Measurements from ENCODE around the gene GNB1L. TPM values are rescaled to one million over a fixed set of nuclear protein-coding genes. Genes with fewer than 3 reads are reported as not detected.

GNB1L gene
- total RNA-seq, 1 experiment from 2014 or later = 17.7 TPM

DNA sequence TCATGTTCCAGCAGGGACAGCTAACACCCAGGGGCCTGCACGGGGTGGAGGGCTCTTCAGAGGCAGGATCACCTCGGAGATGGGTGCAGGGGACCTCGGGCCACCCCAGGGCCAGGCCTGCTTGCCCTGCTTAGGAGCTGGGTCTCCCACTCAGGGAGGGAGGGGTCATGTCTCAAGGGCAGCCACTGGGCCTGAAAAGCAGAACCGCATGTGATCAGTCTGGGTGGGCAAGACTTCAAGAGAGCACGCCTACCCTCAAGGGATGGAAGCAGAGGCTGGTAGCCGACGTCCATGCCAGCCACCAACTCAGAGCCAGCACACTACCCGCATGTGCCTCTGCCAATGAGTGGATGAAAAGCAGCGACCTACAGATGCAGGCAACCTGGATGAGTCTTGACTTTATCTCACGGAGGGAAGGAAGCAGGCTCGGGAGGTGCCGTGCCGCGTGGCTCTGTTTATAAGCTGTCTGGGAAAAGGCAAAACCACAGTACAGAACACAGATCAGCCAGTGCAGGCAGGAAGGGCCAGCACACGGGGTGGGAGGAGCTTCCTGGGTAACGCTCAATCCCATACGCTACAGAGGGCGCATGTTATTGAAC is 78.1 kb downstream of the GNB1L start:
- no peak for DNase-seq (ENCODE audit: low read depth in 1 of 2, low spot score in 2 of 2)
- Histone ChIP-seq H3K4me3 (no peak overlapping the region), H3K27me3 (replicated peaks) (no peaks in the 10 kb centered on the region), H3K36me3 (no peaks in the 10 kb centered on the region), H3K9me3 (replicated peaks) (no peaks in the 10 kb centered on the region), H3K27ac (no peak overlapping the region), H3K4me1 (replicated peaks) (peaks cover 5% of the 10 kb centered on the region)

DNA sequence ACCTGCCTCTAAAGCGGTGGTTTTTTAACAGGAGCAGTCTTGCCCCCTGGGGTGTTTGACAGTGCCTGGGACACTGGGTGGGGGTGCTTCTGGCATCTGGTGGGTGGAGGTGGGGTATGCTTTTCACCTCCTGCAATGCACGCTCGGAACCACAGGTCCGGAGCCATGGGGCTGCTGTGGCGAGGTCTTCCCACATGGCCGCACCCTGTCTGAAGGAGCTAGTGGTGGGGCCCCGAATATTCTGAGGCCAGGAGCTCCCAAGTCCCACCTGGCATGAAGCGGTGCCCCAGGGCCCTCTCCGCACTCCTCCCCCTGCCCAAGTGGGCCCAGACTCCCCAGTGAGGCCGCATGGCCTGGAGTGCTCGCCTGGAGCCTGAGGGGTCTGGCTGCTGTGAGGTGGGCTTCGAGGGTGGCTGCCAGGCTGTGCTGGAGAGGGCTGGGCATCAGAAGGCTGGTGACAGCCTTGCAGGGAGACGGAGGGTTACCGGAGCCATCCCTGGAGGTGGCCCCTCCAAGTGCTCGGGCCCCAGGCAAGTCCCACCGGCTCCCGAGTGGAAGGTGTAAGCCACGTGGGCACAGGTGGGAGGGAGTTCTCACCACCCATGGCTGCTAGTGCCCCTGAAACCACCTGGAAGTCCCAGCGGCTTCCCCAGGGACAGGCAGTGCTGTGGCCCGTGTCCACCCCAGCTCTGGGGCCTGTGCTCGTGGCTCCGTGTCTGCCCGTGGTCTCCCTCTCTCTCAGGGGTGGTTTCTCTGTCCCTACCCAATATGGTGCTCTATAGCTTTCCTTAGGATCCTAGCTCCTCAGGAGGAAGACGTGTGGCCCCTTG is 79.0 kb downstream of the GNB1L start:
- no peak overlapping the region for H3K27ac ChIP-seq
- H3K4me1 ChIP-seq (replicated peaks) = peaks cover 5% of the 10 kb centered on the region
- no peaks in the 10 kb centered on the region for H3K9me3 ChIP-seq (replicated peaks)
- no peak for DNase-seq (ENCODE audit: low read depth in 1 of 2, low spot score in 2 of 2)
- no peak overlapping the region for H3K4me3 ChIP-seq
- no peaks in the 10 kb centered on the region for H3K27me3 ChIP-seq (replicated peaks)
- no peaks in the 10 kb centered on the region for H3K36me3 ChIP-seq

DNA sequence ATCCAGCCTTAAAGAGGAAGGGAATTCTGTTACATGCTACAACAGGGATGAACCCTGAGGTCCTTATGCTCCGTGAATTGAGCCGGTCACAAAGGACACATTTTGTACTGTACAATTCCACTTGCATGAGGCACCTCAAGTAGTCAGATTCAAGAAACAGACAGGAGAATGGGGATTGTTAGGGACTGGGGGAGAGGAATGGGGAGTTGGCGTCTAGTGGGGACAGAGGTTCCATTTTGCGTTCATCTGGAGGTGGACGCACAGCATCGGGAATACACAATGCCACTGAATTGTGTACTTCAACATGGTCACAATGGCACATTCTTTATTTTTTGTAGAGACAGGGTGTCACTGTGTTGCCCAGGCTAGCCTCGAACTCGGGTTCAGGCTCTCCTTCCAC is 80.0 kb downstream of the GNB1L start:
- Histone ChIP-seq H3K4me1 (replicated peaks) (no peaks in the 10 kb centered on the region), H3K4me3 (no peak overlapping the region), H3K27ac (no peak overlapping the region), H3K9me3 (replicated peaks) (no peaks in the 10 kb centered on the region), H3K27me3 (replicated peaks) (no peaks in the 10 kb centered on the region), H3K36me3 (no peaks in the 10 kb centered on the region)
- no peak for DNase-seq (ENCODE audit: low read depth in 1 of 2, low spot score in 2 of 2)

DNA sequence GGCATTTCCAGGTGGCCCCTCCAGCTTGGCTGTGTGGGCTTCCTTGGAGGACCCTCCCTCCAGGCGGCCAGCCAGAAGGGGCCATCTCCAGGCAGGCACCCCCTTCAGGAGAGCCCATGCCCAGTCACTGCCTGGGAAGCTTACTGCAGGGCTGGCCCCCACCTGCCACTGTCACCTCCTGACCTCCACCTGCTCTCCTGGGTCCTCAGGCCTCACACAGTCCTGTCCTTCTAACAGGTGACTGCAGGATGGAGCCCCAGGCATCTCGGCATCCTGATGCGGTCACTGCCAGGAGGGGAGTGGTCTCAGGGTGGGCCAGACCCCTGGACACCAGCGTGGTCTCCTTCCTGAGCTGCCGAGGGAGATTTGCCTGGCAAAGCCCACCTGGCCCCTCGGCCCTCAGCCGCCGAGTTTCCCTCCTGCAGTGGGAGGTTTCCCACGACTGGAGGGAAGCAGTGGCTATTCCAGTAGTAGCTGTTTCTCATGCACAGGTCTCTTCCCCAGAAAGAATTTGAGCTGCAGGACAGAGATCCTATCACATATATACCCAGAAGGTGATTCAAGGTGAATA is 81.1 kb downstream of the GNB1L start:
- no peaks in the 10 kb centered on the region for H3K27me3 ChIP-seq (replicated peaks)
- no peaks in the 10 kb centered on the region for H3K4me1 ChIP-seq (replicated peaks)
- H3K27ac ChIP-seq = no peak overlapping the region
- H3K4me3 ChIP-seq = no peak overlapping the region
- H3K9me3 ChIP-seq (replicated peaks) = no peaks in the 10 kb centered on the region
- no peak for DNase-seq (ENCODE audit: low read depth in 1 of 2, low spot score in 2 of 2)
- no peaks in the 10 kb centered on the region for H3K36me3 ChIP-seq

DNA sequence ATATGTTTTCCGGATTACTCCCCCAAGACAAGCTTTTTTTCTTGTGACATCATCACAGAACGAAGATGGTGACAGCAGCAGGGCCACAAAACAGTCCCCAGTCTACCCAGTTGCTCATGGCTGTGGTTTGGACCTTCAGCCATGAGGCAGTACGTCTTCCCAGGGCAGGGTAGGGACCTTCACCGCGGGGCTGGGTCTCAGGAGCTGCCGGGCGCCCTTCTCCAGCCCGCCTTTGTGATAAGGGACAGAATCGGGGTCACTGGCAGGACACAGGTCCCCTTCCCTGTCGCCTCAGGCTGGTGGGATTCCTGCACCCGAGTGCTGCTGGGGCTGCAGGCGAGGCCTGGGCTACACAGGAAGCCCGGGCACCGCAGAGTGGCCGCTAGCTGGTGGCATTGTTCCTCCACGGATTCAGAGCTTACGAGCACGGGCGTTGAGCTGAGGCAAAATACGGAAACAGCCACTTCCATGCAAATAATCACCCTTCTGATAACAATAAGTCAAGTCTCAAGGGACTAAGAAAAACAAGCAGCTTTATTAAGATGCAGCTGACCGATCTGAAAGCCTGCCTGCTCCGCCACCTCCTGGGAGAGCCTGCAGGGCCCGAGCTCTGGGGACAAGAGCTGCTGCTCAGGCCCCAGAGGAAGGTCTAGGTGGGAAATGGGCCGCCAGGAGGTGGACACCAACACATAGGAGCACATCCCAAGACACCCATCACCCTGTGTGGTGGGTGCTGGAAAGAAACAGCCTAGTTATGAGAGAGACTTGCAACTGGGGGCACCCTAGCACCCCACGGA is 81.8 kb downstream of the GNB1L start:
- H3K9me3 ChIP-seq (replicated peaks) = no peaks in the 10 kb centered on the region
- no peak overlapping the region for H3K4me3 ChIP-seq
- H3K27me3 ChIP-seq (replicated peaks) = no peaks in the 10 kb centered on the region
- no peaks in the 10 kb centered on the region for H3K36me3 ChIP-seq
- no peak for DNase-seq (ENCODE audit: low read depth in 1 of 2, low spot score in 2 of 2)
- H3K27ac ChIP-seq = no peak overlapping the region
- H3K4me1 ChIP-seq (replicated peaks) = no peaks in the 10 kb centered on the region

DNA sequence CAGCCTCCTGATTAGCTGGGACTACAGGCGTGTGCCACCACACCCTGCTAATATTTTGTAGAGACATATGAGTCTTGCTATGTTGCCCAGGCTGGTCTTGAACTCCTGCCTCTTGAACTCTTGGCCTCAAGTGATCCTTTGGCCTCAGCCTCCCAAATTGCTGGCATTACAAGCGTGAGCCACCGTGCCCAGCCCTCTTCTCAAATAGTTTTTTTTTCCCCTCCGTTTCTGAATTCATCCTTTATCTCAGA is 82.3 kb downstream of the GNB1L start:
- no peaks in the 10 kb centered on the region for H3K27me3 ChIP-seq (replicated peaks)
- H3K4me1 ChIP-seq (replicated peaks) = no peaks in the 10 kb centered on the region
- H3K27ac ChIP-seq = no peak overlapping the region
- H3K4me3 ChIP-seq = no peak overlapping the region
- DNase-seq (ENCODE audit: low read depth in 1 of 2, low spot score in 2 of 2) = no peak
- no peaks in the 10 kb centered on the region for H3K36me3 ChIP-seq
- H3K9me3 ChIP-seq (replicated peaks) = no peaks in the 10 kb centered on the region

DNA sequence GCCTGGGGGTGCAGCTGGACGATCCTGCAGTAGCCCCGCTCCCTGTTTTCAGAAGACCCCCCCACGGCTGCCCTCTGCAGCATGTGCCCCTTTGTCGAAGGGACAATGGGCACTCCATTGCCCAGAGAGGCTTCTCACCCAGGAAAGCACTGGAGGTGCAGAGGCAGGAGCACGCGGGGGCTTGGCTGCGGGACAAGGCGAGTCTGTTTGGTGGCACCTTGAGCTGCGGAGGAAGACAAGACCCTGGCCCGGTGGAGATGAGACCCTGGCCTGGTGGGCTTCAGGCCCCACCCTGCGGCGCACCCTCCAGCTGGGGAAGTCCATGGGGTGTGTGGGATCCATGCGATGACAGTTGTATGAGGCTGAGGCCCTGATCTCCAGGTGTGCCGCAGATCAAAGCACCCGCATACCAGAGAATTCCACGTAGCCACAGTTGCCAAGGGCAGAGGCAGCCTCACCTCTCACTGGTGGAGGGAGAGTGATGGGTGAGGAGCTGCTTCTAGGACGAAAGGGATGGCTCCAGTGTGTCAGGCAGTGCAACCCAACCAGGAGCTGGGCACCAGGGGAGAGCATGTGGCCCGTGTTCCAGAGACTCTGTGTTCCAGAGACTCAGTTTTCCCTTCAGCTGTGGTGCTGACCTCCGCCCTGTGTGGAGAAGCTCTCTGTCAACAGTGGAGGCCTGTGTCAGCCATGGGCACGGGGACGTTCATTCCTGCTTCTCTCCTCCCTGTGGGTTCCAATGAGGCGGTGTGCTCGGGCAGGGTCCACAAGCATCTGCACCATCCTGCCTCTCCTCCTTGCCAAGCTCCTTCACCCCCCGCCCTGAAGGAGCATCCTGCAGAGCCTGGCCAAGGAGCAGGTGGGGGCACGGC is 84.1 kb downstream of the GNB1L start:
- H3K27me3 ChIP-seq (replicated peaks) = no peaks in the 10 kb centered on the region
- no peak for DNase-seq (ENCODE audit: low read depth in 1 of 2, low spot score in 2 of 2)
- no peaks in the 10 kb centered on the region for H3K9me3 ChIP-seq (replicated peaks)
- H3K4me1 ChIP-seq (replicated peaks) = no peaks in the 10 kb centered on the region
- no peak overlapping the region for H3K27ac ChIP-seq
- H3K36me3 ChIP-seq = no peaks in the 10 kb centered on the region
- no peak overlapping the region for H3K4me3 ChIP-seq

DNA sequence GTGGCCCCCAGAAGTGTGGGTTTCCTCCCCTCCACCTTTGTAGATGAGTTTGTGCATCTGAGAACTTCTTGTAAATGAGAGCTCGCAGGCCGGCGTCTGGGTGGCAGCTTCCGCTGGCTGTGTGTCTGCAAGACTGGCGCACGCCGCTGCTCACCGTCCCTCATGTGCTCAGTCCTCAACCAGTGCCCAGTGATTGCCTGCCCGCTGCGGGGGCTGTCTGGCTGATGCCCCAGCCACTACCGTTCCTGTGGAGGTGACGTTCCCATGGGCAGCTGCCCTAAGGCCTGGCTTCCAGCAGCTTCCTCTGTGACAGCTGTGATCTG is 85.3 kb downstream of the GNB1L start:
- no peaks in the 10 kb centered on the region for H3K9me3 ChIP-seq (replicated peaks)
- no peaks in the 10 kb centered on the region for H3K27me3 ChIP-seq (replicated peaks)
- H3K36me3 ChIP-seq = no peaks in the 10 kb centered on the region
- H3K4me1 ChIP-seq (replicated peaks) = no peaks in the 10 kb centered on the region
- no peak overlapping the region for H3K4me3 ChIP-seq
- H3K27ac ChIP-seq = no peak overlapping the region
- no peak for DNase-seq (ENCODE audit: low read depth in 1 of 2, low spot score in 2 of 2)

DNA sequence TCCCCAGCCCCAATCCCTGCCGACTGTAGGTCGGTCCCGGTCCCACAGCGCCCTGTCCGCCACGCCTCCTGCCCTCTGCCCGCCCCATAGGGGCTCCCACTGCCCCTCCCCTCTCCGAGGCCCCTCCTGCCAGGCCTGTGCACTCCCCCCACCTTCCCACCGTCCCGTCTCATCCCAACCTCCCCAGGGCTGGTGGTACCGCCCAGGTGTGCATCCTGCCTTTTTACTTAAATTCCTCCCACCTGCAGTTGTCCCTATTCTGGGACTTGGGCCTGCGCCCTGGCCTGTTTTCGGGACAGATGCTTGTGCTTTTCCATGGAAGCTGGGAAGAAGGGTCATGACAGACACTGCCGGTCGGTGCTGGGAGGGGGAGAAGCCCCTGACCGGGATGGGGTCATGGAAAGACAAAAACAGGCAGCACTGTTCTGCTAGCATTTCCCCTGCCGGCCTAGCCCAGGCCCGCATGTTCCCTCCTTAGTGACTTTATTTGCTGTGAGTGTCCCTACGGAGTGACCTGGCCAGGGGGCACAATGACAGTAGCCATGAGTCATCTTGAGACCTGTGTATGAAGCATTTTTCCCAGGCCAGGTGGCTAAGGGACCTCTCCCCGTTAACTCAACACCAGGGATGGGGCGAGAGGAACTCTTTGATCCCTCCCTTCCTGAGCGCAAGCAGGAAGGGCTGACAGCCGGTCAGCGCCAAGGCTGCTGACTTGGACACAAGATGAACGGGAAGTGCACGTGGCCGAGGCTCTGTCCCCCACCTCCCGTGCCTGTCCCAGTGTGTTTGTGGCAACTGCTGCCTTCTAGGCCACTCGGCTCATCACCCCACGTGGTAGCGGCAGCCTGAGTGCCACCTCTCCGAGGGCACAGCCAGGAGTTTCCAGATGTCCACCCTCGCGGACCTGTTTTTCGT is 87.0 kb downstream of the GNB1L start:
- no peaks in the 10 kb centered on the region for H3K27me3 ChIP-seq (replicated peaks)
- no peaks in the 10 kb centered on the region for H3K4me1 ChIP-seq (replicated peaks)
- no peak overlapping the region for H3K27ac ChIP-seq
- H3K9me3 ChIP-seq (replicated peaks) = no peaks in the 10 kb centered on the region
- H3K36me3 ChIP-seq = no peaks in the 10 kb centered on the region
- no peak for DNase-seq (ENCODE audit: low read depth in 1 of 2, low spot score in 2 of 2)
- H3K4me3 ChIP-seq = no peak overlapping the region

DNA sequence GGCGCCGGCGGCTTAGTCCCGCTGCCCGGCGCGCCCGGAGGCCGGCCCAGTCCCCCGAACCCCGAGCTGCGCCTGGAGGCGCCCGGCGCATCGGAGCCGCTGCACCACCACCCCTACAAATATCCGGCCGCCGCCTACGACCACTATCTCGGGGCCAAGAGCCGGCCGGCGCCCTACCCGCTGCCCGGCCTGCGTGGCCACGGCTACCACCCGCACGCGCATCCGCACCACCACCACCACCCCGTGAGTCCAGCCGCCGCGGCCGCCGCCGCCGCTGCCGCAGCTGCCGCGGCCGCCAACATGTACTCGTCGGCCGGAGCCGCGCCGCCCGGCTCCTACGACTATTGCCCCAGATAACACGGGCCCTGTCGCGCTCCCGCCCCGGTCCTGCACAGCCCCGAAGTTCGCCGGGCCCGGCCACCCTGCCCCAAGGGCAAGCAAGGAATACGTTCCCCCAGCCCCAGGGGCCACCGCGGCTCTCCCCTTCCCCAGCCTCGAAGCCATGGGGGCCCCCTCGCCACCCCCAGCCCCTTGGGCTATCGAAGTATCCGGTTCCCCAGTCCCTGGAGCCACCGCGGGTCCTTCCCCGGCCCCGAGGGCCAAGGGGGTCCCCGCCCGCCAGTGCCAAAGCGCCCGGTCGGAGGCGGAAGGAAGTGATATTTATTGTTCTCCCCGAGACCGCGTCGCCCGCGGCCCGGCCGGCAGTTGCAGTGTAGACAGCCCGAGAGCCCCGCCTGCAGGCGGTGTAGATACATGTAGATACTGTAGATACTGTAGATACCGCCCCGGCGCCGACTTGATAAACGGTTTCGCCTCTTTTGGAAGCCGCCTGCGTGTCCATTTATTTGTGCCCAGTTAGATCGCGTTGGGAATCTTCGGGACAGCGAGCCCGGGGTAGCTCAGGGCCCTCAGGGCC is 87.9 kb downstream of the GNB1L start:
- Histone ChIP-seq H3K4me1 (replicated peaks) (no peaks in the 10 kb centered on the region), H3K36me3 (no peaks in the 10 kb centered on the region), H3K4me3 (no peak overlapping the region), H3K27me3 (replicated peaks) (no peaks in the 10 kb centered on the region), H3K27ac (no peak overlapping the region), H3K9me3 (replicated peaks) (no peaks in the 10 kb centered on the region)
- DNase-seq (ENCODE audit: low read depth in 1 of 2, low spot score in 2 of 2) = no peak

DNA sequence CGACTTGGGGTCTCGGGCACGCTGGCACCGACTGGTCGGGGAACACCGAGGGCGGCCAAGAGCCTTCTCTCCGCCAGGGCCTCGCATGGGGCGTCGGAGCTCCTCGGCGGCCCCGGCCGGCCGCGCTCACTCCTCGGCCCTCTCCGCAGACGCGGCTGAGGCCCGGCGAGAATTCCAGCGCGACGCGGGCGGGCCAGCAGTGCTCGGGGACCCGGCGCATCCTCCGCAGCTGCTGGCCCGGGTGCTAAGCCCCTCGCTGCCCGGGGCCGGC is 88.5 kb downstream of the GNB1L start:
- H3K27me3 ChIP-seq (replicated peaks) = peaks cover under 1% of the 10 kb centered on the region; the same call in 1 of the 2 replicates
- no peak overlapping the region for H3K27ac ChIP-seq

More for the DNA sequence above, 88.5 kb downstream of the GNB1L start:
- no peak for DNase-seq (ENCODE audit: low read depth in 1 of 2, low spot score in 2 of 2)
- H3K36me3 ChIP-seq = no peaks in the 10 kb centered on the region
- no peaks in the 10 kb centered on the region; the same call in 1 of the 2 replicates for H3K4me1 ChIP-seq (replicated peaks)
- no peaks in the 10 kb centered on the region for H3K9me3 ChIP-seq (replicated peaks)
- H3K4me3 ChIP-seq = no peak overlapping the region
